ENCODE results near the gene FETUB. TPM values are rescaled to one million over a fixed set of nuclear protein-coding genes. Genes with fewer than 3 reads are reported as not detected.

FETUB gene
- total and polyA plus RNA-seq, 7 donors = 0.46 TPM; not detected in 6

GRCh38 chr3:186620213-186621092 is 19.7 kb upstream of the FETUB start:
- H3K4me3 ChIP-seq = no peak overlapping the region
- peaks cover 0 to 10% (median 8%) of the 10 kb centered on the region in 4 donors for H3K4me1 ChIP-seq
- intact Hi-C loops (cut with DNase I) = no loop called here
- DNase-seq = no peak
- H3K36me3 ChIP-seq = no peaks in the 10 kb centered on the region
- TF ChIP-seq POLR2AphosphoS5 (IDR thresholded peaks at IDR 0.05) (no peak), POLR2A (IDR thresholded peaks at IDR 0.05) (no peak), EP300 (IDR thresholded peaks at IDR 0.05) (no peak), CTCF (IDR thresholded peaks at IDR 0.05) (no peak)
- peaks cover 0 to 18% (median 0%) of the 10 kb centered on the region in 3 donors for H3K27me3 ChIP-seq
- 82 to 90% methylated on average over 17 of the region's 17 CpGs for WGBS, 2 donors
- H3K9me3 ChIP-seq = no peaks in the 10 kb centered on the region
- H3K27ac ChIP-seq = no peak overlapping the region

DNA sequence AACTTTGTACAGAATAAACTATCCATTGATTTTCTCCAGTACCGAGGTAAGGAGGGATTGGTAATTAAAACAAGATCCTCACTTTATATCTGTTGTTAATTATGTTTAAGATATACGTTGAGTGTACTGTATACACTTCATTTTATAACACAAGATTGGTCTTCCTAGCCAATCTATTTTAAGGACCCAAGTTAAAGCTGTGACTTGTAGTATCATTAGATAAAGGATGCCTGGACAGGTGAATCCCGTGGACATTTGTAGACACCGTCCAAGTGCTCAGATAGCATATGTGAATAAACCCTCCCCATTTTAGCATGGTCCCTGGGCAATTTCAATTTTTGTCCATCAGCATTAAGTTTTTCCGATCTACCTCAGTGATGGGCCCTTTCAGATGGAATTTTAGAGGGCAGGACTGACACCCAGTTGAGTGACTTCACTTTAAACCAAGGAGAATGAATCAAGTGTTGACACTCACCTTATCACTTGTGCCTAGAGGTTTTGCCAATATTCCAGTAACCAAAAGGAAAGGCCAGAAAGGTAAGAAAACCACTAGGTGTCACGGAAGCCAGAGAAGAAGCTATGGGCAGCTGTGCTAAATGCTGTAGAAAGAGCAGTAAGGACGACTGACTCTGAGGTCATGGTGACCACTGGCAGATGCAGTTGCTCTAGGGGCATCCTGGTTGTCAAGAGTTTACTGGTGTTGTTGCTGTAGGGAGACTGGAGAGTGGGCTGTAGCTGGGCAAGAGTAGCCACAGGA is 18.1 kb upstream of the FETUB start:
- intact Hi-C loops (cut with DNase I) = no loop called here
- no peaks in the 10 kb centered on the region for H3K36me3 ChIP-seq

DNA sequence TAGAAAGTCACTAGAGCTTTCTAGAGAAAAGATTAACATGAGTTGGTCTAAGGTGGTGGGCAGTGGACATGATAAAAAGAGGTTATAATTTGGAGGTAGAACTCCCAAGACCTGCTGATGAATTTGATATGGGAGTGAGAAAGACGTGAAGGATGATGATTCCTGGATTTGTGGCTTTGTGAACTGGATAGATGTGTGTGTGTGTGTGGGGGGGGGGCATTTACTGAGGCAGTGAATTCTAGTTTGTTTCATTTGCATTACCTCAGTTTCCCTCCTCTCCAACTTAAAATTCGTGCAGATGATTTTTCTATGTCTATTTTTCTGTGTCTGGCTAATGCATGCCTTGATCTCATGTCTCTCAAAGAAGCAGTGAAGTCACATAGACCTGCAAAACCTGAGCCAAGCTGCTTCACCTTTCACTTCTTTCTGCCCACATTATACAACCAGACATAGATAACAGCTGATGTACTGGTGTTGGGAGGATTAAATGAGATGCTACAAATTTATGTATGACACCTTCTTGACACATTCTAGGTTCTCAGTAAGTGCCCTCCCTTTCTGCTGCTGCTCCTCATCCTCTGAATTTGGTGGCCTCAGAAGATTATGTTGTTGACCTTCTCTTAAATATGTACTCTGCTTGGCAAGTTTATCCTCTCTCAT is 17.4 kb upstream of the FETUB start:
- H3K36me3 ChIP-seq = no peaks in the 10 kb centered on the region
- H3K9me3 ChIP-seq = no peaks in the 10 kb centered on the region

More for the DNA sequence above, 18.1 kb upstream of the FETUB start:
- H3K27ac ChIP-seq = no peak overlapping the region
- peaks cover 0 to 4% (median 4%) of the 10 kb centered on the region in 4 donors for H3K4me1 ChIP-seq
- 69 to 83% methylated on average over 7 of the region's 7 CpGs for WGBS, 2 donors
- no peak for DNase-seq
- TF ChIP-seq POLR2A (IDR thresholded peaks at IDR 0.05) (no peak), CTCF (IDR thresholded peaks at IDR 0.05) (no peak), POLR2AphosphoS5 (IDR thresholded peaks at IDR 0.05) (no peak), EP300 (IDR thresholded peaks at IDR 0.05) (no peak)
- no peaks in the 10 kb centered on the region for H3K9me3 ChIP-seq
- no peak overlapping the region for H3K4me3 ChIP-seq
- H3K27me3 ChIP-seq = peaks cover 0 to 16% (median 0%) of the 10 kb centered on the region in 3 donors

More for the DNA sequence above, 17.4 kb upstream of the FETUB start:
- Histone ChIP-seq H3K4me3 (no peak overlapping the region), H3K27ac (no peak overlapping the region), H3K27me3 (peaks cover 0 to 11% (median 0%) of the 10 kb centered on the region in 3 donors), H3K4me1 (no peaks in the 10 kb centered on the region)
- no peak for DNase-seq
- 51 to 53% methylated on average over 2 of the region's 2 CpGs for WGBS, 2 donors
- no peak for TF ChIP-seq POLR2AphosphoS5 (IDR thresholded peaks at IDR 0.05)
- TF ChIP-seq EP300 (IDR thresholded peaks at IDR 0.05) = no peak
- TF ChIP-seq POLR2A (IDR thresholded peaks at IDR 0.05) = no peak
- no peak for TF ChIP-seq CTCF (IDR thresholded peaks at IDR 0.05)
- intact Hi-C loops (cut with DNase I) = no loop called here

Data from sigmoid colon (tissue), 7 donors.